GM10248 (cell line): ENCODE measurements around the gene CALCOCO2.

Experiments
- CTCF ChIA-PET: fragments of 300-600 bp; sonication (Branson Sonifier 250); formaldehyde crosslinking; extraction: SDS; loops from one replicate; lab custom pipeline; 2021; ENCODE audit warnings: antibody characterized with exemption; lab: Yijun Ruan, JAX
- POLR2A ChIA-PET: fragments of 350-650 bp; sonication (Branson Sonifier 250); formaldehyde crosslinking; extraction: SDS; loops from one replicate; lab custom pipeline; 2020; ENCODE audit warnings: antibody characterized with exemption; lab: Yijun Ruan, JAX
- DNase-seq: peaks from one replicate; pipeline ENCODE4 v3.0.0; 2012; ENCODE audit errors: extremely low spot score
- TF ChIP-seq, protein P1 (sequence below): IDR thresholded peaks from 2 replicates; pipeline ENCODE4 v1.5.1; 2012; ENCODE audit warnings: mild to moderate bottlenecking, low read depth; ENCODE audit errors: extremely low read depth, missing control alignments, control extremely low read depth

Gene CALCOCO2

DNA sequence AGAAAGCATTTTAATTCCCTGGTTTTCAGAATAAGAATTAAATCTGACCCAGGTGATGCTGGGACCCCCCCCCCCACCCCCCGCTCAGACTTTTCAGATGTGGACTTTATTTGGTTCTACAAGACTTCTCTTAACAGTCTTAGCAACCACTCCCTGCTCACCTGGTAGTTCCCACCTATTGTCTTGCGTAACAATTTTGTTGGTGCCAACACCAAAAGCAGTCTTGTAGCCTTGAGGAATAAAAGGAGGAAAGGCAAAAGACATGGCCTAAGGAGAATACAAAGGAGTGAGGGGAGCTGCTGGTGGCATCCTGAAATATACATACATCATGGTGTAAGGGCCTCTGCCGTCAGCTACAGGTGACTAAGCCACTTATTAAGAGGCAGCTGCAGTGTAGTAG is 18.8 kb upstream of the CALCOCO2 start:
- DNase-seq: no peak
- POLR2A ChIA-PET: no interaction called here
- TF ChIP-seq, protein P1, sequence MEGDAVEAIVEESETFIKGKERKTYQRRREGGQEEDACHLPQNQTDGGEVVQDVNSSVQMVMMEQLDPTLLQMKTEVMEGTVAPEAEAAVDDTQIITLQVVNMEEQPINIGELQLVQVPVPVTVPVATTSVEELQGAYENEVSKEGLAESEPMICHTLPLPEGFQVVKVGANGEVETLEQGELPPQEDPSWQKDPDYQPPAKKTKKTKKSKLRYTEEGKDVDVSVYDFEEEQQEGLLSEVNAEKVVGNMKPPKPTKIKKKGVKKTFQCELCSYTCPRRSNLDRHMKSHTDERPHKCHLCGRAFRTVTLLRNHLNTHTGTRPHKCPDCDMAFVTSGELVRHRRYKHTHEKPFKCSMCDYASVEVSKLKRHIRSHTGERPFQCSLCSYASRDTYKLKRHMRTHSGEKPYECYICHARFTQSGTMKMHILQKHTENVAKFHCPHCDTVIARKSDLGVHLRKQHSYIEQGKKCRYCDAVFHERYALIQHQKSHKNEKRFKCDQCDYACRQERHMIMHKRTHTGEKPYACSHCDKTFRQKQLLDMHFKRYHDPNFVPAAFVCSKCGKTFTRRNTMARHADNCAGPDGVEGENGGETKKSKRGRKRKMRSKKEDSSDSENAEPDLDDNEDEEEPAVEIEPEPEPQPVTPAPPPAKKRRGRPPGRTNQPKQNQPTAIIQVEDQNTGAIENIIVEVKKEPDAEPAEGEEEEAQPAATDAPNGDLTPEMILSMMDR: no peak
- CTCF ChIA-PET: interaction anchor here (0.8 to 30.8 kb wide), 14 partner anchors 8 to 224 kb away, joined by 3 to 770 read pairs (median 6); partner anchors contain the start of gene ATP5MC1

DNA sequence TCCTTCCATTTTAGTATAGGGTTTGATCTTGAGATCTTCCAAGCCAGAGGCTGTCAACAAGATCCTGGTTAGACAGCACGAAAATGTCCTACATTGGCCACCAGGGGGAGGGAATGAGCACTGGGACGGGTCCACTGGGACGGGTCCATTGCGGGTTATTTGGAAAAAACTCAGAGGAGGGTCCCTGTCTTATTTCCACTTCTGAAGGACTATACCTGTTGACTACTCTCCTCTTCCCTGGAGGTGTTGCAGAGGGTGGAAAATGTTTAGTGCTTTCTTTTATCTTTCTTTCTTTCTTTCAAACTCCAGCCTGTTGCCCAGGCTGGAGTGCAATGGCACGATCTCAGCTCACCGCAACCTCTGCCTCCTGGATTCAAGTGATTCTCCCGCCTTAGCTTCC is 16.3 kb upstream of the CALCOCO2 start:
- peak; percentile 78 for DNase-seq
- CTCF ChIA-PET: interaction anchor here (0.8 to 30.8 kb wide), 14 partner anchors 11 to 221 kb away, joined by 3 to 770 read pairs (median 9); no protein-coding TSS in a partner anchor
- POLR2A ChIA-PET: interaction anchor here (0.7 kb wide), 1 partner anchor 11 kb away, joined by 3 read pairs; no protein-coding TSS in a partner anchor
- TF ChIP-seq, protein P1: peak; percentile 77

DNA sequence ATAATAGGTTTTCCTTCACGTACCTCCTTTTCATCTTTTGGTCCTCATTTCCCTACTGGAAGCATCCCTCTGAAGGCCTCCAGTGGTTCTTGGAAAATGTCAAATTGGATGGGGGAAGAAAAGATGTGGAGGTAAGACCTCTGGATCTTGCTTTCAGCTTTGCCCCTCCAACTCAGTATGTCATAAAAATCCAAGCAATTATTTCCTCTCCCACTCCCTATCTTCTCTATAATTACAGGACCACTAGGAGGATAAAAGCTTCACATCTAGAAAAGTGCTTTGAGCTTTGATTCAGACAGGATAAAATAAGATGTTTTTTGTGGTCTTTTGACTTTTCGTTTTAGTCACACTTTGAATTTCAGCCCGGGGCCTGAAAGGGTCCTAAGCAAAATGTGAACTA is 15.5 kb upstream of the CALCOCO2 start:
- no peak for DNase-seq
- ChIA-PET POLR2A (no interaction called here), CTCF (interaction anchor here (0.7 to 30.8 kb wide), 22 partner anchors 9 to 221 kb away, joined by 3 to 770 read pairs (median 5); no protein-coding TSS in a partner anchor)
- TF ChIP-seq, protein P1: no peak

DNA sequence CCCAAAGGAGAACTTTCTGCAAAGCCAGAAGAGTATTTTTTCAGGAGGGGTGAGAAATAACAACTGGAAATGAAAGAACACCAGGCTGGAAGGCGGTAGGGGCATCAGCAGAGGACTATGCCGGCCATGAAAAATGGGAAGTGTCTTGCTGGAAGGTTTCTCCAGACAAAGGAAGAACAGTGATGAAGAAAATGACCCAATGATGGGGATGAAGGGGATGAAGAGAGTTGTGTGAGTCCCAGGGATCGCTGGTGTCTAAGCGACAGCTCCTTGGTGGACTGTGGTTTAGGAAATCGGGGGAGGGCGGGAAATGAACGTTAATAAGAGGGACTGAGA is 14.4 kb upstream of the CALCOCO2 start:
- DNase-seq: no peak
- ChIA-PET CTCF (interaction anchor here (1.2 to 30.8 kb wide), 16 partner anchors 13 to 216 kb away, joined by 3 to 770 read pairs (median 6); no protein-coding TSS in a partner anchor), POLR2A (no interaction called here)
- TF ChIP-seq, protein P1: no peak

DNA sequence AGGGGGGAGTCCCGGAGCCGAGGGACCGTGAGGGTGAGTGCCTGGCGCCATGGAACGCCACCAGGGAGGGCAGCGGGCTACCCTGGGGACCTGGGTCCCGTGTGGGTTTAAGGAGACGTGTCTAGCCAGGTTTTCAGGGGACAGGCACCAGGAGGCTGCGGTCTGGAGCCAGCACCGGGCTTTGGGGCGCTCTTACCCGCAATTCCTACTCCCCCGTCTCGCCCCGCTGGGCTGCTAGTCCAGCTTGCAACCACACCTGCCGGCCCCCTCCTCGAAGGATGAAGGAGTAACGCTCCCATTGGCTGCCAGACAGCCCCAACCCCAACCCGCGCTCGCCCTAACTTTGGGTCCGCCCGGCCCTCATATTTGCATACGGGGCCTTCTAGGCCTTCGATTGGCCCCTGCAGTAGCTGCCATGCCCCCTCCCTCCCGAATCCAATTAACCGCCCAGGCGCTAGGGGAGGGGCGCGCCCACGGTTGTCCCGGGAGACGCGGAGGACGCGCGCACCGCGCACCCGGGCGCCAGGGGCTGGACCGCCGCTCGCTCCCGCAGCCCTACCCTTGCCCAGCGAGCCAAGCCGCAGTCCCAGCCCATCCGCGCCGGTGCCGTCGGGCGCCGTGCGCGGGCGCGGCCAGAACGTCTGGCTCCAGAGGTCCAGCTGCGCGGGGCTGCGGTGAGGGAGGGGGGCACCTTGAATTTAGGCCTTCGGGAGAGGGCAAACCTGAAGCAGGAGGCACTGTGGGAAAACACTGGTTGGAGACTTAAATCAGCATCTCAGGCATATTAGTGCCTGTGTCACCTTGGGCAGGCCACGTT is 13.9 kb upstream of the CALCOCO2 start, which contains the start of gene TTLL6:
Gene TTLL6 (minus strand): TSS at position 456 of the 817 bp plus-strand sequence. CDS start 157 bp downstream, at position 299.
- ChIA-PET POLR2A (interaction anchor here (0.5 kb wide), 1 partner anchor 452 kb away, joined by 3 read pairs; no protein-coding TSS in a partner anchor), CTCF (interaction anchor here (0.9 to 30.8 kb wide), 10 partner anchors 13 to 216 kb away, joined by 3 to 770 read pairs (median 8); no protein-coding TSS in a partner anchor)
- DNase-seq: peak; percentile 74
- TF ChIP-seq, protein P1: no peak

DNA sequence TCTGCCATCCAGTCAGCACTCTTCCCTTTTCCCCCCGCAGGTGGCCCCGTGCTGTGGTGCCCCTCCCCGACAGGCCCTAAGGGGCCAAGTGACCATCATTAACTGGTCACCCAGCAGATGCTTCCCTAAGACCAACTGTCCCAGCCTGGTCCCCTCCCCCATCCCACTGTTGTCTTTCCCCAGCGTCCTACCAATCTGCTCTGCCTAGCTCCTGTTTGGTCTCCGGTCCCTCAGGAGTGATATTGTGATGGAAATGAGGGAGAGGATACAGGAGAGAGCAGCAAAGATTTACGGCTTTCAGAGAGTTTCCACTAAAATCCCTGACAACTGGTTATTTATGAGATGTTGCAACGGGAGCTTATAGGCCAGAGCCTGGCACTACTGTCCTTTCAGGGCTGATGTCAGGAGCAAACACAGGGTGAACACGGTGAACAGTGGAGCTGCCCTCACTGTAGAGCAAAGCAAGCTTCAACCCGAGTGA is 12.4 kb upstream of the CALCOCO2 start:
- no peak for DNase-seq
- CTCF ChIA-PET: interaction anchor here (0.9 to 30.8 kb wide), 3 partner anchors 15 to 178 kb away, joined by 4 to 770 read pairs (median 66); no protein-coding TSS in a partner anchor
- TF ChIP-seq, protein P1: no peak
- POLR2A ChIA-PET: no interaction called here
